Parathyroid adenoma (tissue), 2 donors: ENCODE data around the gene UAP1.

ENCODE experiments used
- H2AFZ ChIP-seq: fragments of 300-600 bp; sonication (generic); one replicate; pipeline ENCODE4 v1.7.0; 2017; ENCODE audit warnings: antibody characterized with exemption, mild to moderate bottlenecking
- H3K27ac ChIP-seq: fragments of 300-600 bp; sonication (generic); one replicate; pipeline ENCODE4 v1.7.0; 2017
- H3K27me3 ChIP-seq: fragments of 300-600 bp; sonication (generic); one replicate; pipeline ENCODE4 v1.7.0; 2017; ENCODE audit warnings: low read length; ENCODE audit not compliant: control insufficient read depth, insufficient read depth
- H3K36me3 ChIP-seq: fragments of 300-600 bp; sonication (generic); one replicate; pipeline ENCODE4 v1.7.0; 2017; ENCODE audit warnings: low read length; ENCODE audit not compliant: control insufficient read depth, insufficient read depth
- H3K4me1 ChIP-seq: fragments of 300-600 bp; sonication (generic); one replicate; pipeline ENCODE4 v1.7.0; 2017; ENCODE audit warnings: control low read depth
- H3K4me2 ChIP-seq: fragments of 300-600 bp; sonication (generic); one replicate; pipeline ENCODE4 v1.7.0; 2017; ENCODE audit warnings: low read length
- H3K4me3 ChIP-seq: fragments of 300-600 bp; sonication (generic); one replicate; pipeline ENCODE4 v1.7.0; 2017; ENCODE audit warnings: low read depth, low read length
- H3K79me2 ChIP-seq: fragments of 300-600 bp; sonication (generic); one replicate; pipeline ENCODE4 v1.7.0; 2017; ENCODE audit warnings: control low read depth
- H3K9ac ChIP-seq: fragments of 300-600 bp; sonication (generic); one replicate; pipeline ENCODE4 v1.7.0; 2017; ENCODE audit warnings: mild to moderate bottlenecking
- H3K9me3 ChIP-seq: fragments of 300-600 bp; sonication (generic); one replicate; pipeline ENCODE4 v1.7.0; 2017; ENCODE audit warnings: low read length; ENCODE audit not compliant: control insufficient read depth
- CTCF ChIP-seq: fragments of 300-600 bp; sonication (generic); IDR thresholded peaks from one replicate; pipeline ENCODE4 v1.7.0; 2017; ENCODE audit warnings: antibody characterized with exemption, mild to moderate bottlenecking
- donor health status: primary hyperparathyroidism.

UAP1 gene

GRCh38 chr1:162552684-162553252 is 8.8 kb upstream of the UAP1 start:
- no peak overlapping the region for H3K27ac ChIP-seq
- no peak for TF ChIP-seq CTCF
- H3K4me1 ChIP-seq: no peaks in the 10 kb centered on the region
- H3K9ac ChIP-seq: no peak overlapping the region
- no peak overlapping the region for H2AFZ ChIP-seq
- H3K79me2 ChIP-seq: no peaks in the 10 kb centered on the region
- no peaks in the 10 kb centered on the region for H3K27me3 ChIP-seq
- no peaks in the 10 kb centered on the region for H3K36me3 ChIP-seq
- H3K4me2 ChIP-seq: no peak overlapping the region
- H3K4me3 ChIP-seq: no peak overlapping the region
- no peaks in the 10 kb centered on the region for H3K9me3 ChIP-seq

GRCh38 chr1:162554258-162554657 is 7.3 kb upstream of the UAP1 start:
- Histone ChIP-seq H3K9me3 (no peaks in the 10 kb centered on the region), H3K27me3 (no peaks in the 10 kb centered on the region), H3K4me1 (no peaks in the 10 kb centered on the region), H3K79me2 (no peaks in the 10 kb centered on the region), H3K4me2 (no peak overlapping the region), H2AFZ (no peak overlapping the region), H3K27ac (no peak overlapping the region), H3K36me3 (no peaks in the 10 kb centered on the region), H3K9ac (no peak overlapping the region), H3K4me3 (no peak overlapping the region)
- TF ChIP-seq CTCF: no peak

- Histone ChIP-seq H3K4me3 (no peak overlapping the region), H3K4me2 (no peak overlapping the region), H3K79me2 (no peaks in the 10 kb centered on the region), H3K27me3 (no peaks in the 10 kb centered on the region), H3K36me3 (no peaks in the 10 kb centered on the region), H3K9me3 (no peaks in the 10 kb centered on the region), H3K4me1 (no peaks in the 10 kb centered on the region), H3K27ac (no peak overlapping the region), H2AFZ (no peak overlapping the region), H3K9ac (no peak overlapping the region)
- no peak for TF ChIP-seq CTCF
Observed at GRCh38 chr1:162557536-162557935, 4.0 kb upstream of the UAP1 start.

- Histone ChIP-seq H2AFZ (peak overlapping the region; percentile 95), H3K9ac (no peak overlapping the region), H3K36me3 (no peaks in the 10 kb centered on the region), H3K27me3 (no peaks in the 10 kb centered on the region), H3K4me3 (peak overlapping the region; percentile 82), H3K27ac (peak overlapping the region; percentile 92), H3K79me2 (no peaks in the 10 kb centered on the region), H3K9me3 (no peaks in the 10 kb centered on the region), H3K4me1 (no peaks in the 10 kb centered on the region), H3K4me2 (peak overlapping the region; percentile 85)
- no peak for TF ChIP-seq CTCF
Observed at GRCh38 chr1:162560303-162561036, 1.1 kb upstream of the UAP1 start.
